ENCODE results near the gene PHF11. TPM values are rescaled to one million over a fixed set of nuclear protein-coding genes. Genes with fewer than 3 reads are reported as not detected.

Gene PHF11
- total RNA-seq, 1 donor from 2014 or later, result 24.6 TPM

DNA sequence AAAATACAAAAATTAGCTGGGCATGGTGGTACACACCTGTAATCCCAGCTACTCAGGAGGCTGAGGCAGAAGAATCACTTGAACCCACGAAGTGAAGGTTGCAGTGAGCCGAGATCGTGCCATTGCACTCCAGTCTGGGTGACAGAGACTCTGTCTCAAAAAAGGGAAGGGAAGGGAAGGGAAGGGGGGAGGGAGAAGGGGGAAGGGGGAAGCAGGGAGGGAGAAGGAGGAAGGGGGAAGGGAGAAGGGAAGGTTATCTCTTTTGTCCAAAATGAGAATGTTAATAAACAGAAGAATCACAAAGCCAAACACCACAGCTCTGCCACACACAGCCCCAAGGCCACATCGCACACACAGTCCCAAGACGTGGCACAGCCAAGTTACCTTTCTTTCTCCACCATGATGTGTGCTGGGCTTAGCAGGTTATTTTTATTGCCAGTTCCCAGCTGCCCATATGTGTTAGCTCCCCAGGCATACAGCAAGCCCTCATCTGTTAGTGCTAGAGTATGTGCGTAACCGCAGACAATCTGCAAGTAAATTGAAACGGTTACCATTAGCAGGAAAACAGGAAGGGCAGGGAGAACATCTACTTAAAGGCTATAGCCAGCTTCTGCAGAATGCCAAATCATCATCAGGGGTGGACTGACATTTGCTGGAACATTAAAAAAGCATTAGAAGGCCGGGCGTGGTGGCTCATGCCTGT is 55.3 kb downstream of the PHF11 start:
- TF ChIP-seq, protein P1, sequence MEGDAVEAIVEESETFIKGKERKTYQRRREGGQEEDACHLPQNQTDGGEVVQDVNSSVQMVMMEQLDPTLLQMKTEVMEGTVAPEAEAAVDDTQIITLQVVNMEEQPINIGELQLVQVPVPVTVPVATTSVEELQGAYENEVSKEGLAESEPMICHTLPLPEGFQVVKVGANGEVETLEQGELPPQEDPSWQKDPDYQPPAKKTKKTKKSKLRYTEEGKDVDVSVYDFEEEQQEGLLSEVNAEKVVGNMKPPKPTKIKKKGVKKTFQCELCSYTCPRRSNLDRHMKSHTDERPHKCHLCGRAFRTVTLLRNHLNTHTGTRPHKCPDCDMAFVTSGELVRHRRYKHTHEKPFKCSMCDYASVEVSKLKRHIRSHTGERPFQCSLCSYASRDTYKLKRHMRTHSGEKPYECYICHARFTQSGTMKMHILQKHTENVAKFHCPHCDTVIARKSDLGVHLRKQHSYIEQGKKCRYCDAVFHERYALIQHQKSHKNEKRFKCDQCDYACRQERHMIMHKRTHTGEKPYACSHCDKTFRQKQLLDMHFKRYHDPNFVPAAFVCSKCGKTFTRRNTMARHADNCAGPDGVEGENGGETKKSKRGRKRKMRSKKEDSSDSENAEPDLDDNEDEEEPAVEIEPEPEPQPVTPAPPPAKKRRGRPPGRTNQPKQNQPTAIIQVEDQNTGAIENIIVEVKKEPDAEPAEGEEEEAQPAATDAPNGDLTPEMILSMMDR (IDR thresholded peaks at IDR 0.05), result no peak
- H3K27me3 Mint-ChIP-seq (ENCODE audit: low read depth), result no peaks in the 10 kb centered on the region
- no peak for DNase-seq (ENCODE audit: low spot score)
- no peak overlapping the region for H3K27ac Mint-ChIP-seq (ENCODE audit: unreplicated experiment)
- peaks cover 24% of the 10 kb centered on the region for H3K36me3 Mint-ChIP-seq (ENCODE audit: low read depth)
- no peaks in the 10 kb centered on the region for H3K4me1 Mint-ChIP-seq (ENCODE audit: low read depth)
- H3K9me3 Mint-ChIP-seq (ENCODE audit: low read depth), result no peaks in the 10 kb centered on the region
- no peak overlapping the region for H3K4me3 Mint-ChIP-seq (ENCODE audit: unreplicated experiment)

DNA sequence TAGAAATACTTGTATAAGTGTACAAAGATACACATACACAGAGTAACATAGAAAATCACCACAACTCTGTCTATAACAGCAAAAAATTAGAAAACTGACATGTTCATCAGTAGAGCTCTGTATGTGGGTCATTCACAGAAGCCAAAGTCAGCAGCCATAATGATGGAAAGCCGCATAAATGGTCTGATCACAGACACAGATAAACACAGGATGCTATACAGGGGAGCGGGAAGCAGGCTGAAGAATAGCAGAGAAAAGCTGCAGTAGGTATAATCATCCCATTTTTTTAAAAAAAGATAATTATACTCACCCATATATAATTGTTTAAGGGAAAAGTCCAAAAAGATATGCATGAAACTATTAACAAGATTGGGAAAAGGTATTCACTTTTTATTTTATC is 58.1 kb downstream of the PHF11 start:
- Mint-ChIP-seq H3K4me1 (ENCODE audit: low read depth) (no peaks in the 10 kb centered on the region), H3K9me3 (ENCODE audit: low read depth) (no peaks in the 10 kb centered on the region), H3K4me3 (ENCODE audit: unreplicated experiment) (no peak overlapping the region), H3K36me3 (ENCODE audit: low read depth) (peaks cover 26% of the 10 kb centered on the region), H3K27me3 (ENCODE audit: low read depth) (no peaks in the 10 kb centered on the region), H3K27ac (ENCODE audit: unreplicated experiment) (no peak overlapping the region)
- DNase-seq (ENCODE audit: low spot score), result no peak
- TF ChIP-seq, protein P1 (IDR thresholded peaks at IDR 0.05), result no peak

DNA sequence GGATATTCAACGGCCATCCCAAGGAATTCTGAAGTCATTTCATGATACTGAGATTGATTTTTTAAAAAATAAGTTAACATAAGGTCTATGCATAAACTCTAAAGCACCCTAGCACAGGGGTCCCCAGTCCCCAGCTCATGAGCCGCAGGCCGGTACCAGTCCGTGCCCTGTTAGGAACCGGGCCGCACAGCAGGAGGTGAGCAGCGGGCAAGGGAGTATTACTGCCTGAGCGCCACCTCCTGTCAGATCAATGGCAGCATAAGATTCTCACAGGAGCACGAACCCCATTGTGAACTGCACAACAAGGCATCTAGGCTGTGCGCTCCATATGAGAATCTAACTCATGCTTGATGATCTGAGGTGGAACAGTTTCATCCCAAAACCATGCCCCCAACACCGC is 58.6 kb downstream of the PHF11 start:
- Mint-ChIP-seq H3K4me3 (ENCODE audit: unreplicated experiment) (no peak overlapping the region), H3K27ac (ENCODE audit: unreplicated experiment) (no peak overlapping the region), H3K27me3 (ENCODE audit: low read depth) (no peaks in the 10 kb centered on the region), H3K36me3 (ENCODE audit: low read depth) (peaks cover 30% of the 10 kb centered on the region), H3K4me1 (ENCODE audit: low read depth) (no peaks in the 10 kb centered on the region), H3K9me3 (ENCODE audit: low read depth) (no peaks in the 10 kb centered on the region)
- DNase-seq (ENCODE audit: low spot score), result no peak
- TF ChIP-seq, protein P1 (IDR thresholded peaks at IDR 0.05), result no peak

DNA sequence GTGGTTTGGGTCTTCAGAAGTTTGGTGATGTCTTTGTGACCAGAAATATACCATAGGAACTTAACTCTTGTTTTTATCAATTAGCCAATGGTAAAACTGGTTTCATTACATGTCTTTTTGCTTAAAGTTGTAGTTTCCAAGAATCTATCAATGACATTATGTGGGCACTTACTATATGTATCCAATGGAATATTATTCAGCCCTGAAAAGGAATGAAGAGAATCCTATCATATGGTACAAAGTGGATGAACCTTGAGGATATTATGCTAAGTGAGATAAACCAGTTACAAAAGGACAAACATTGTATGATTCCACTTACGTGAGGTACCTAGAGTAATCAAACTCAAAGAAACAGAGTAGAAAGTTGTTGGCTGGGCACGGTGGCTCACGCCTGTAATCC is 63.3 kb downstream of the PHF11 start:
- Mint-ChIP-seq H3K27me3 (ENCODE audit: low read depth) (no peaks in the 10 kb centered on the region), H3K36me3 (ENCODE audit: low read depth) (peaks cover 15% of the 10 kb centered on the region), H3K27ac (ENCODE audit: unreplicated experiment) (no peak overlapping the region), H3K9me3 (ENCODE audit: low read depth) (no peaks in the 10 kb centered on the region), H3K4me3 (ENCODE audit: unreplicated experiment) (no peak overlapping the region), H3K4me1 (ENCODE audit: low read depth) (peaks cover 13% of the 10 kb centered on the region)
- no peak for DNase-seq (ENCODE audit: low spot score)
- TF ChIP-seq, protein P1 (IDR thresholded peaks at IDR 0.05), result no peak

DNA sequence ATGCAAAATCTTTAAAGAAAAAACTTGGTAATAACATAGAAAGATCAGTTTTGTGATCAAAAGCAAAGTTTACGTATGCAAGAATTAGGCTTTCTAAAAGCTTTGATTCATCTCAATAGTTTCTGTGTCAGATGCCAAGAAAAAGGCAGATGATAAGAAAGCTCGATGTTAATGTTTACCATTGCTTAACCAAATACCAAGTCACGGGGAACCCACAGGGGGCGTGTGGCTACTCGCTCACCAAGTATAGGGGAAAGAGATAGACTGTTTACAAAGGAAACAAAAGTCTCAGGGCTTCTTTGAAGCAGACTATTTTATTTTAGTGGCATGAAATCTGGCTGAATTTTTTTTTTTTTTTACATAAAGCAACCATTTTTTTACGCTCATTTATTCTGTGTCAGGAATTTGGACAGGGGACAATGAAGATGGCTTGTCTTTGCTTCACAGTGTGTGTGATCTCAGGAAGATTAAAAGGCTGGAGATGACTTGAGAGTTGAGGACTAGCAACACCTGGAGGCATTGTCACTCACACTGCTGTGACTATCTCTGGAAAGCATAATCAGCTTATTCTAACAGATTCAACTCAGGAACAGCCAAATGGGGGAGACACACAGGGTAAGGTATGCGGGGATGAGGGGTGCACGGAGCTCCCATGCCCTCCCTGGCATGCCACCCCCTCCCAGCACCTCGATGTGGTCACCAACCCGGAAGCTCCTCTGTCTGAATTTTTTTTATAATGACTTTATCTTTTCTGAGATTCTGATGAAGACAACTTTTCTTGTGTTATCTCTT is 64.7 kb downstream of the PHF11 start:
- H3K27ac Mint-ChIP-seq (ENCODE audit: unreplicated experiment), result no peak overlapping the region
- TF ChIP-seq, protein P1 (IDR thresholded peaks at IDR 0.05), result peak; percentile 51
- H3K27me3 Mint-ChIP-seq (ENCODE audit: low read depth), result no peaks in the 10 kb centered on the region
- H3K9me3 Mint-ChIP-seq (ENCODE audit: low read depth), result no peaks in the 10 kb centered on the region
- DNase-seq (ENCODE audit: low spot score), result no peak
- peaks cover 13% of the 10 kb centered on the region for H3K36me3 Mint-ChIP-seq (ENCODE audit: low read depth)
- H3K4me1 Mint-ChIP-seq (ENCODE audit: low read depth), result peaks cover 13% of the 10 kb centered on the region
- no peak overlapping the region for H3K4me3 Mint-ChIP-seq (ENCODE audit: unreplicated experiment)
